ENCODE results near the gene KAT7. TPM values are rescaled to one million over a fixed set of nuclear protein-coding genes. Genes with fewer than 3 reads are reported as not detected.

The KAT7 gene
- total RNA-seq, 3 donors from 2014 or later (not counting 1 experiment from before 2014, with no cell fraction given): 195 to 231 (median 213) TPM

DNA sequence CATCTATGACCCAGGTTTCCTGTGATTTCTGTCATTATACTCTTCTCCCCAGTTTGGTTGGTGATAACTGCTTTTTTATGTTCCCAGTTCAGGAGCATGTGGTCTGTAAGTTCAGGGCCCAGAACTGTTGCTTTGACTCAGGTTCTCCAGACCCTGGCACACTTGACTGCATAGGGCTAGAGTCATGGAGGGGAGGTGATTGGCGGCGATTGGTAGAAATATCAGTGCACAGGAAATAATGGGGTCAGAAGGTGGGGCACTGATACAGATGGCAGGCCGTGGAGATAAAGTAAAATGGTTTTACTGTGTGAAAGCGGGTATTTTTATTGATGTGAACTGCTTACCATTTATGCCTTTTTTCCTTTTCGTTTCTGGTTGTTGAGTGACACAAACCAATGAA, 30.7 kb downstream of the KAT7 start:
- DNase-seq (peak in 1 of 2 donors; percentile 17), ATAC-seq (no peak)
- Histone ChIP-seq H3K4me1 (ENCODE audit: control insufficient read depth, insufficient read depth, low read length) (peaks cover 35% of the 10 kb centered on the region), H3K27me3 (ENCODE audit: control insufficient read depth, insufficient read depth, low read length) (no peaks in the 10 kb centered on the region), H3K36me3 (ENCODE audit: control insufficient read depth, insufficient read depth, low read length) (peaks cover 67% of the 10 kb centered on the region), H3K27ac (ENCODE audit: low read length) (peak overlapping the region; percentile 75), H3K4me3 (ENCODE audit: low read length) (no peak overlapping the region), H3K9me3 (ENCODE audit: control insufficient read depth, insufficient read depth, low read length) (no peaks in the 10 kb centered on the region)
- TF ChIP-seq, protein P1, sequence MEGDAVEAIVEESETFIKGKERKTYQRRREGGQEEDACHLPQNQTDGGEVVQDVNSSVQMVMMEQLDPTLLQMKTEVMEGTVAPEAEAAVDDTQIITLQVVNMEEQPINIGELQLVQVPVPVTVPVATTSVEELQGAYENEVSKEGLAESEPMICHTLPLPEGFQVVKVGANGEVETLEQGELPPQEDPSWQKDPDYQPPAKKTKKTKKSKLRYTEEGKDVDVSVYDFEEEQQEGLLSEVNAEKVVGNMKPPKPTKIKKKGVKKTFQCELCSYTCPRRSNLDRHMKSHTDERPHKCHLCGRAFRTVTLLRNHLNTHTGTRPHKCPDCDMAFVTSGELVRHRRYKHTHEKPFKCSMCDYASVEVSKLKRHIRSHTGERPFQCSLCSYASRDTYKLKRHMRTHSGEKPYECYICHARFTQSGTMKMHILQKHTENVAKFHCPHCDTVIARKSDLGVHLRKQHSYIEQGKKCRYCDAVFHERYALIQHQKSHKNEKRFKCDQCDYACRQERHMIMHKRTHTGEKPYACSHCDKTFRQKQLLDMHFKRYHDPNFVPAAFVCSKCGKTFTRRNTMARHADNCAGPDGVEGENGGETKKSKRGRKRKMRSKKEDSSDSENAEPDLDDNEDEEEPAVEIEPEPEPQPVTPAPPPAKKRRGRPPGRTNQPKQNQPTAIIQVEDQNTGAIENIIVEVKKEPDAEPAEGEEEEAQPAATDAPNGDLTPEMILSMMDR (IDR thresholded peaks at IDR 0.05): no peak
- 70% methylated on average over 5 of the region's 5 CpGs for WGBS (ENCODE audit: insufficient coverage)
- peaks cover 44 to 59% of the 10 kb centered on the region in 2 donors for H3K4me1 Mint-ChIP-seq
- H3K36me3 Mint-ChIP-seq: peaks cover 30% of the 10 kb centered on the region
- peak overlapping the region; percentile 87 to 94 for H3K27ac Mint-ChIP-seq
- peak overlapping the region; percentile 83 for H3K4me3 Mint-ChIP-seq
- H3K27me3 Mint-ChIP-seq (ENCODE audit: low read depth in 2 of 2): no peaks in the 10 kb centered on the region
- intact Hi-C loops (cut with micrococcal nuclease): no loop called here
- H3K9me3 Mint-ChIP-seq: no peaks in the 10 kb centered on the region

DNA sequence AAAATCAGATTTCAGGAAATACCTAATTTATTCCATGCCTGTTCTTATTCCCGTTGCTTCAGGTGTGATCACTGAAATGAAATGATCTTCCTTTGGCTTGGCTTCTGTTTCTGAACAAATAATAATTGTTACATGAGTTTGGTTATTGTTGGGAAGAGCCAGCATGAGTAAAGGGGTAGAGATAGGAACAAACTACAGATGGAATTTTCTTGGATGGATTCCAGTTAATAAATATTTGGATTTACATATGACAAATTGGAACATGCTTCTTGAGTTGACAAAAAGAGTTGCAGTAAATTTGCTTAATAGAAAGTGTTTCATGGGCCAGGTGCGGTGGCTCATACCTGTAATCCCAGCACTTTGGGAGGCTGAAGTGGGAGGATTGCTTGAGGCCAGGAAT, 31.2 kb downstream of the KAT7 start:
- Mint-ChIP-seq H3K36me3 (peaks cover 28% of the 10 kb centered on the region), H3K27me3 (ENCODE audit: low read depth in 2 of 2) (no peaks in the 10 kb centered on the region), H3K9me3 (no peaks in the 10 kb centered on the region), H3K27ac (peak overlapping the region; percentile 87 to 94), H3K4me3 (peak overlapping the region; percentile 28), H3K4me1 (peaks cover 44 to 54% of the 10 kb centered on the region in 2 donors)
- intact Hi-C loops (cut with micrococcal nuclease): no loop called here
- Histone ChIP-seq H3K9me3 (ENCODE audit: control insufficient read depth, insufficient read depth, low read length) (no peaks in the 10 kb centered on the region), H3K27ac (ENCODE audit: low read length) (peak overlapping the region; percentile 75), H3K36me3 (ENCODE audit: control insufficient read depth, insufficient read depth, low read length) (peaks cover 65% of the 10 kb centered on the region), H3K27me3 (ENCODE audit: control insufficient read depth, insufficient read depth, low read length) (no peaks in the 10 kb centered on the region), H3K4me3 (ENCODE audit: low read length) (no peak overlapping the region), H3K4me1 (ENCODE audit: control insufficient read depth, insufficient read depth, low read length) (peaks cover 35% of the 10 kb centered on the region)
- TF ChIP-seq, protein P1 (IDR thresholded peaks at IDR 0.05): no peak
- no peak for DNase-seq
- ATAC-seq: no peak
- WGBS (ENCODE audit: insufficient coverage): 100% methylated on average over 1 of the region's 2 CpGs

DNA sequence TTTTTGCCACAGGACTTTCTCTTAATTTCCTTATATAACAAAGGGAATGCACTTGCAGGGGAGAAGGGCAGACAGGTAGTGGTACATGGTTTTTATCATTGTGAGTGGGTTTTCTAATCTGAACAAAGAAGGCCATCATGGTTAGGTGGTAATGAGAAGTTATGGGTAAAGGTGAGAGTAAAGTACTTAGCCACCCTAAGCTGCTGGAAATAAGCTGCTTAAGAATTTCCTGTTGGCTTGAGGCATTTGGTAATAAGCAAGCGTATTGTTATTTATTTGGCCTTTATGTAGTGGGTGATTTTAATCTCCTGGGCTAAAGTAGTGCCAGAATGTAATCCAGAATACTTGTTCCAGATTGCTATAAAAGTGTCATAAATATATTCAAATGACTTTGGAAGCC, 32.3 kb downstream of the KAT7 start:
- DNase-seq: no peak
- peaks cover 35% of the 10 kb centered on the region for H3K4me1 ChIP-seq (ENCODE audit: control insufficient read depth, insufficient read depth, low read length)
- H3K27me3 ChIP-seq (ENCODE audit: control insufficient read depth, insufficient read depth, low read length): no peaks in the 10 kb centered on the region
- peaks cover 44 to 47% of the 10 kb centered on the region in 2 donors for H3K4me1 Mint-ChIP-seq
- H3K27ac ChIP-seq (ENCODE audit: low read length): peak overlapping the region; percentile 40
- peaks cover 65% of the 10 kb centered on the region for H3K36me3 ChIP-seq (ENCODE audit: control insufficient read depth, insufficient read depth, low read length)
- H3K4me3 ChIP-seq (ENCODE audit: low read length): no peak overlapping the region
- peaks cover 36% of the 10 kb centered on the region for H3K36me3 Mint-ChIP-seq
- no peaks in the 10 kb centered on the region for H3K9me3 ChIP-seq (ENCODE audit: control insufficient read depth, insufficient read depth, low read length)
- no peaks in the 10 kb centered on the region for H3K27me3 Mint-ChIP-seq (ENCODE audit: low read depth in 2 of 2)
- intact Hi-C loops (cut with micrococcal nuclease): no loop called here
- H3K27ac Mint-ChIP-seq: peak overlapping the region; percentile 85 to 87
- 31% methylated on average over 1 of the region's 1 CpG for WGBS (ENCODE audit: insufficient coverage)
- ATAC-seq: no peak
- peak overlapping the region; percentile 1 for H3K4me3 Mint-ChIP-seq
- H3K9me3 Mint-ChIP-seq: no peaks in the 10 kb centered on the region
- TF ChIP-seq, protein P1 (IDR thresholded peaks at IDR 0.05): no peak

- peaks cover 35% of the 10 kb centered on the region for H3K4me1 ChIP-seq (ENCODE audit: control insufficient read depth, insufficient read depth, low read length)
- H3K27ac ChIP-seq (ENCODE audit: low read length): peak overlapping the region; percentile 40
- no peaks in the 10 kb centered on the region for H3K9me3 ChIP-seq (ENCODE audit: control insufficient read depth, insufficient read depth, low read length)
- peaks cover 44 to 47% of the 10 kb centered on the region in 2 donors for H3K4me1 Mint-ChIP-seq
- peaks cover 65% of the 10 kb centered on the region for H3K36me3 ChIP-seq (ENCODE audit: control insufficient read depth, insufficient read depth, low read length)
- TF ChIP-seq, protein P1 (IDR thresholded peaks at IDR 0.05): no peak
- no peaks in the 10 kb centered on the region for H3K27me3 Mint-ChIP-seq (ENCODE audit: low read depth in 2 of 2)
- H3K9me3 Mint-ChIP-seq: no peaks in the 10 kb centered on the region
- no peak for DNase-seq
- peaks cover 41% of the 10 kb centered on the region for H3K36me3 Mint-ChIP-seq
- intact Hi-C loops (cut with micrococcal nuclease): no loop called here
- no peak overlapping the region for H3K4me3 Mint-ChIP-seq
- no peaks in the 10 kb centered on the region for H3K27me3 ChIP-seq (ENCODE audit: control insufficient read depth, insufficient read depth, low read length)
- peak overlapping the region; percentile 85 to 87 for H3K27ac Mint-ChIP-seq
- H3K4me3 ChIP-seq (ENCODE audit: low read length): no peak overlapping the region
- WGBS (ENCODE audit: insufficient coverage): 100% methylated on average over 1 of the region's 2 CpGs
- ATAC-seq: no peak
Observed at GRCh38 chr17:49821466-49821865, 33.0 kb downstream of the KAT7 start.

Measured in natural killer cell (primary cell).